Nucleus accumbens (tissue), 56 donors: ENCODE data around the gene LBP.
A peak's percentile ranks its signal among the peaks of the same experiment; 100 is the strongest.
"Not testable (repeated sequence)": the region's sequence is repeated elsewhere in the genome, so short reads cannot be mapped to it uniquely, and the experiment has no call there.

ENCODE experiments used
- DNase-seq, 56 donors: peaks; one replicate each; lab custom pipeline; 2025; lab: John Stamatoyannopoulos, UW

The LBP gene

DNA sequence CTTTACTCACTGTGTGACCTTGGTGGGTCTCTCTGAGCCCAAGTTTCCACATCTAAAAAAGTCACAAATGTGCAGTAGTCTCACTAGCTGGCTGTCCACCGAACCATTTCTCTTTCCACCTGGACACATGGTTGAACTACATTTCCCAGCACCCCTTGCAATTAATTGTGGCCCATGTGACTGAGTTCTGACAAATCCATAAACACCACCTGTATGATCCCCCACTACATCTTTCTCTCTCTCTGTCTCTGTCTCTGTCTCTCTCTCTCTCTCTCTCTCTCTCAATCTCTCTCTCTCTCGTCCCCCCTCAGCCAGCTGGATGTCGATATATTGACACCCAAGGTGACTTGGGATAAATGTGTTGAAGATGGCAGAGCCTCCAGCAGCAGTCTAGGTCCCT is 46.1 kb downstream of the LBP start:
- no peak for DNase-seq

DNA sequence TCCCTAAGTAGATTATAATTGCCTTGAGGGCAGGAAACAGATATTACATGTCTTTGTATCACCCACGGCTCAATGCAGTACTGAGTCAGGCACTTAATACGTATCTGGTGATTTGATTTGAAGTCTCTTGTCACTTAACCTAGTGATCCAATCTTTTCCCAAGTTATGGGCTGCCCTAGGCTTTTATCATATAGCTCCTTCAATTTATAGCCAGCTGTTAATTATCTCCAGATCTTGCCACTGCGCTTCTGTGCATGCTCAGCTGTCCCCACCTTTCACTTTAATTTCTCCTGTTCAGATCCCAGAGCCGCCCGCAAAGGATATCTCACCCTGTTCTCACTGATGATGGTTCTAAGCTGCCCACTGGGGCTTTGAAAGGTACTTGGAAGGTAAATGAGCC is 47.0 kb downstream of the LBP start:
- DNase-seq, result no peak

DNA sequence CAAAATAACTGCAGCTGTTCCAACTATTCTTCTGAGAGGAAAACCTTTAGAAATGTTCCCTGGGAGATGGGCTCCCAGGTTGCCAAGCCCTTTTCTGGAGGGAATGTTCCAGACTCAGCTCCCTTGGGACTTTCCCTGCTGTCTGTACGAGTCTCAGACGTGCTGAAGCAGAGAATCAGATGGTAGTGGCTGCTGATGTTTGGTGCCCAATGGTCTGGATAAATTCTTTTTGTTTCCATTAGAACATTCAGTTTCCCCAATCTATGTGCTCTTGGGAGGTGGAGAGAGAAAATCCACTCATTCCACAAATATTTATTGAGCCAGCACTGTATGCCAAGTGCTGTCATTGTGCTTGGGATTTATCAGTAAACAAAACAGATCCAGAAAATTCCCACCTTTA is 48.9 kb downstream of the LBP start:
- DNase-seq, result no peak

DNA sequence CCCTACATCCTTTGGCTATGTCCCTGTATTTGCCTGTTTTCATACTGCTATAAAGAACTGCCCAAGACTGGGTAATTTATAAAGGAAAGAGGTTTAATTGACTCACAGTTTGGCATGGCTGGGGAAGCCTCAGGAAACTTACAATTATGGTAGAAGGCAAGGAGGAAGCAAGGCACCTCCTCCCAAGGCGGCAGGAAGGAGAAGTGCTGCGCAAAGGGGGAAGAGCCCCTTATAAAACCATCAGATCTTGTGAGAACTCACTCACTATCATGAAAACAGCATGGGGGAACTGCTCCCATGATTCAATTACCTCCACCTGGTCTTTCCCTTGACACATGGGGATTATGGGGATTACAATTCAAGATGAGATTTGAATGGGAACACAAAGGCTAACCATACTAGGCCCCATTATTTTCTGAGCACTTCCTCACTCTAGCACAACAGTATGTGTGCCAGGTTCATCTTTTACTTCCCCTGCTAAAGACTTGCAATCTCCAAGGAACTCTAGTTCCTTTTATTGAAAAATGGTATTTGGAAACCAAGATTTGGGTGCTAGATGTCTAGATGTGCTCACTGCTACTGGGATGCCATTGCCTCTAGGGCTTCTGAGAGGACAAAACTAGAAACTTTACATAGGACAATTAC is 49.6 kb downstream of the LBP start:
- DNase-seq, result not testable (repeated sequence)

DNA sequence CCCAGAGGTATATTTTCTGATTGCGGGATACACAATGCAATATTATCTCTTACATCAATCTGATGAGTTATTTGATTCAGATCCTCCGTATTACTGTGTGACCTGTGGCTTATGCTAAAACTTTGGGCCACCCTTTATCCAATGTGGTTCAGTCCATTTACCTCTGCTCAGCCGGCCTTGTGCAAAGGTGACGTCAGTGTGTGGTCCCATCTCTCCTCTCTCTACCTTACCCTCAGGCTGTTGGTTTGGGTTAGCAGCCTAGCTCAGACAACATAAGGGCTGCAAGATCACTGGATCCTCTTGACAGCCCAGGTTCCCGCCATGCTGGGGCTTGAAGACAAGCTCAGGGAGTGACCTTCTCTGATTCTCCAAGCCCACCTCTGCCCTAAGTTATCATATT is 55.8 kb downstream of the LBP start:
- DNase-seq, result no peak

DNA sequence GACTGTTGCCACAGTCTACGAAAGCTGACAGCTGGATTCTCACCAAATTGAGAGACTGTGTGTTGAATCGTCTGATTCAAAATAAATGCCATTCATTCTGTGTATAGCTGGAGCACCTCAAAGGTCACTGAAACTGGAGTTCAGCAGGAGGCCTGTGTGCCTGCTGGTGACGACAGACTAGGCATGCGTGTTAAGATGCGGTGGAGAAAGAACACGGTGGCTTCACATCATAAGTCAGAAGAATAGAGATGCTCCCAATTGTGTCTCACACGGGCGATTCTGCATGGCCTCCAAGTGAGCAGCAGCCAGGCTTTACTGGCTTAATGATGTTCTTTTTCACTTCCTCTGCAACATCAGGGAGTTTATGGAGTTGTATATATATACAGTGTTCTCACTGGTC is 56.5 kb downstream of the LBP start:
- no peak for DNase-seq

DNA sequence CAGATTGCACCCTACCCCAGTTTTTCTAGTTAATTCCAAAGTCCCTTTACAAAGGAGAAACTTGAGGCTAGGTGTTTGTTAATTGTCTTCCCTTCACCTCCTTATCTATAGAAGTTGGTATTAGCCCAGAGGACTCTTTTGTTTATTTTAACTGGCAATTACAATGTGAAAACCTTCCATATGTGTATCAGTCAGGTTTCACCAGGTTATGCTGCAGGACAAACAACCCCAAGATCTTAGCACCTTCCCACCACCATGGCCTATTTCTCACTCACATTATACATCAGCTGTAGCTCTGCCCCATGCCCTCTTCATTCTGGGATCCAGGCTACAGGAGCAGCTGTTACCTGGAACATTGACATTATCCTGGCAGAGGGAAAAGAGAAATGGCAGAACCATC is 57.7 kb downstream of the LBP start:
- no peak for DNase-seq

DNA sequence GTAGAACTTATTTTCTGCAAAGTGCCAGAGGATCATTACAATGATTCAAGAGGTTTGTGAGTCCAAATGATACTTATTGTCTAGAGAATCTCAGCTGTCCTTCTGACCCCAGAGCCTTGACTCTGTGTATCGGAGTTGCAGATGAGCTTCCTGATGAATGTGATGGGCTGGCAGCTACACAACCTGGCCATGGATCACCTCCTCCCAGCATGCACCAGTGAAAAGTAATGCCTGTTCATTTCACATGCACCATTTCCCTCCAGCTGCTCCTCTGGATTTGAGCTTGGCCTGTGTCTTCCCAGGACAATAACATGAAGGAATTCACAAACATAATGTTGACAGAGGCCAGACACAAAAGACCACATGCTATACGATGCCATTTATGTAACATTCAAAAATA is 58.9 kb downstream of the LBP start:
- DNase-seq, result no peak

DNA sequence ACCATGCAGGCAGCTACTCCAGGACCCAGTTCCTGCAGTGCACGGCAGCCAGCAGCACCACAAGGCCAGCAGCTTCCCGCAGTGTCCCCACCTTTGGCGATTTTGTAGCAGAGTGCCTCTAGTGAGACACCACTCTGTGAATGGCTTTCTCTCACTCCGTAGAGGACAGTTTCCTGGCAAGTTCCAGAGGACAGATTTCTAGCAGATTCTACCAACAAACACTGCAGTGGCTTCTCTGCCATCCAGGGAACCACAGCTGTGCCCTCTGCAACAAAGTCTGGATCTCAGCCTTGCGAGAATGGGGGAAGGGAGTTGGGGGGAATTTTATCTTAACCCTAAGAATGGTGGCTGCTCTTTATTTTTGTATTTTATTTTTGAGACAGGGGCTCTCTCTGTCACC is 60.2 kb downstream of the LBP start:
- DNase-seq, result peak in 6 of 56 donors; percentile 6 to 39 (median 15)

DNA sequence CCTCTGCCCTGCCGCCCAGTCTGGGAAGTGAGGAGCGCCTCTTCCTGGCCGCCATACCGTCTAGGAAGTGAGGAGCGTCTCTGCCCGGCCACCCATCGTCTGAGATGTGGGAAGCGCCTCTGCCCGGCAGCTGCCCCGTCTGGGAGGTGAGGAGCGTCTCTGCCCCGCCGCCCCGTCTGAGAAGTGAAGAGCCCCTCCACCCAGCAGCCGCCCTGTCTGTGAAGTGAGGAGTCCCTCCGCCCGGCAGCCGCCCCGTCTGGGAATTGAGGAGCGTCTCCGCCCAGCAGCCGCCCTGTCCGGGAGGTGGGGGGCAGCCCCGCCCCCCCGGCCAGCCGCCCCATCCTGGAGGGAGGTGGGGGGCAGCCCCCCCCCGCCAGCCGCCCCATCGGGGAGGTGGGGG is 61.0 kb downstream of the LBP start:
- DNase-seq, result no peak

DNA sequence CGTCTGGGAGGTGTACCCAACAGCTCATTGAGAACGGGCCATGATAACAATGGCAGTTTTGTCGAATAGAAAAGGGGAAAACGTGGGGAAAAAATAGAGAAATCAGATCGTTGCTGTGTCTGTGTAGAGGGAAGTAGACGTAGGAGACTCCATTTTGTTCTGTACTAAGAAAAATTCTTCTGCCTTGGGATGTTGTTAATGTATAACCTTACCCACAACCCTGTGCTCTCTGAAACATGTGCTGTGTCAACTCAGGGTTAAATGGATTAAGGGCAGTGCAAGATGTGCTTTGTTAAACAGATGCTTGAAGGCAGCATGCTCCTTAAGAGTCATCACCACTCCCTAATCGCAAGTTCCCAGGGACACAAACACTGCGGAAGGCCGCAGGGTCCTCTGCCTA is 61.5 kb downstream of the LBP start:
- DNase-seq, result not testable (repeated sequence)

DNA sequence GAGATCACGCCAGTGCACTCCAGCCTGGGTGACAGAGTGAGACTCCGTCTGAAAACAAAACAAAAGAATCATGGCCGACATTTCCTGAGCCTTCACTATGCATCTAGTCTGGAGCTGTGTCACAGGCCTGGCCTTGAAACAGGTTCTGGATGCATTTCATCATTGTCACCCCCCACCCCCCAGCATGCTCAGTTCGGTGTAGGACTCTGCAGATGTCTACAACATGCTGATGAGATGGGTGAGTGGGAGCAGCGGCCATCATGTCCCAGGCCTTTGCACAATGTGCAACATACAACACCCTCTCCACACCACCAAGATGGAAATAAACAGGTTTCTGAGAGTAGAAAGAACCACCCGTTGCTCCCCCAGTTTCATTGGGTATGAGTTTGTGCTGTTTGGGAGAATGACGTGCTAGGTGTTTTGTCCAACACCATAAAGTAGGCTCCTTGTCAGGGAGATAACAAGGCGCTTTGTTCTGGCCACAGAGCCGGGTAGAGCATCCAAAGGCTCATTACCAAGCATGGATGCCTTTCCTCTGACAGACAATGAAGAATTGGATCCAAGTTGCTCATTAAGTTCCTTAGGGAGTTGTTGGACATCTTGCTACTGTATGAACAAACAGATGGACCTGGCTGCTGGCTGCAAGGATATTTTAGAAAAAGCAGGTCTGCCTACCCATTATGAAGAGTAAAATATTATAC is 66.7 kb downstream of the LBP start:
- DNase-seq, result peak in 14 of 56 donors; percentile 13 to 60 (median 20)

DNA sequence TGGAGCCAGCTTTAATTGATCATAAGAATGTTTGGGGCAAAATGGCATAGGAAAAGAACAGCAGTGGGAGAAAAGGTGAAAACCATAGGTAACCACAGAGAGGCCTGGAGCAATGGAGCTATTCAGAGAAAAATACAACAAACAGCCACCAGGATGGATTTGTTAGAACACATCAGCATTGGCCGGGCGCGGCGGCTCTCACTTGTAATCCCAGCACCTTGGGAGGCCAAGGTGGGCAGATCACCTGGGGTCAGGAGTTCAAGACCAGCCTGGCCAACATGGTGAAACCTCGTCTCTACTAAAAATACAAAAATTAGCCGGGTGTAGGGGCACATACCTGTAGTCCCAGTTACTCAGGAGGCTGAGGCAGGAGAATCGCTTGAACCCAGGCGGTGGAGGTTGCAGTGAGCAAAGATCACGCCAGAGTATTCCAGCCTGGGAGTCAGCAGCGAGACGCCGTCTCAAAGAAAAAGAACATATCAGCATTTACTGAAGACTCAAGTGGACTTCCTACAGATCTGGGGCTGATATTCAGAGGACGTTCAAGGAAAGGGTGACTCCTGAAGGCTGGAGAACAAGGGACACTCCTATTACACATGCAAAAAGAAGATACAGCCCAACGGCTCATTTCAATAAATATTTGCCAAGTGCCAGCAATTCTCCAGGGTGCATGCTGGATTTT is 68.6 kb downstream of the LBP start:
- DNase-seq, result no peak

DNA sequence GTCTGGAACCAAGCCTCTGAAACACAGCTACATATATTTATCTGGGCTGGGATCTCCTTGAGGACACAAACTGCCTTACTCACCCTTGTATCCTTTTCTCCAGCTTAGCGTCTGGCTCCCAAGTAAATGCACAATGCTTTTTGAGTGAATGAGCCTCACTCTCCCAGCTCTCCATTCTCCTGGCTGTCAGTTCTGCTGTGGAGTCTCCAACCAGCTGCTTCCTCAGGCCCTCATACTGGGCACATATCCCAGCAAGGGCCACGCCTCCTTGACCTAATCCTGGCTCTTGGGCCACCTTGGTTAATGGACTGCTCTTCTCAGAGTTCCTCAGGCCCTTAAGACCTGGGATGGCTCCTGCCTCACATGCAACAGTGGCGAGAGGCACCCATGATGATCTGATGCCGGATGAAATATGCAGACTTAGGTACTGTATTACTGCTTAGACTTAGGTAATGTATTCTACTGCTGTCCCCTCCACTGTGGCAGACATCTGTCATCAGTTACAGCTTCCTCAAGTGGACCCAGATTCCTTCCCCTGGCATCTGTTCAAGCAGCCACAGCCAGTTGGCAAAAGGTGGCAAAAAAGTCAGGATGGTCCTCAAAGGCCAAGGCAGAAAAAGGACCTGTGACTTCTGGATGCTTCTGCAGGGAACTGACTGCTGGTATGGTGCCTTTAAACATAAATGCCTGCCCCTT is 72.4 kb downstream of the LBP start:
- DNase-seq, result peak in 19 of 56 donors; percentile 4 to 45 (median 25)

DNA sequence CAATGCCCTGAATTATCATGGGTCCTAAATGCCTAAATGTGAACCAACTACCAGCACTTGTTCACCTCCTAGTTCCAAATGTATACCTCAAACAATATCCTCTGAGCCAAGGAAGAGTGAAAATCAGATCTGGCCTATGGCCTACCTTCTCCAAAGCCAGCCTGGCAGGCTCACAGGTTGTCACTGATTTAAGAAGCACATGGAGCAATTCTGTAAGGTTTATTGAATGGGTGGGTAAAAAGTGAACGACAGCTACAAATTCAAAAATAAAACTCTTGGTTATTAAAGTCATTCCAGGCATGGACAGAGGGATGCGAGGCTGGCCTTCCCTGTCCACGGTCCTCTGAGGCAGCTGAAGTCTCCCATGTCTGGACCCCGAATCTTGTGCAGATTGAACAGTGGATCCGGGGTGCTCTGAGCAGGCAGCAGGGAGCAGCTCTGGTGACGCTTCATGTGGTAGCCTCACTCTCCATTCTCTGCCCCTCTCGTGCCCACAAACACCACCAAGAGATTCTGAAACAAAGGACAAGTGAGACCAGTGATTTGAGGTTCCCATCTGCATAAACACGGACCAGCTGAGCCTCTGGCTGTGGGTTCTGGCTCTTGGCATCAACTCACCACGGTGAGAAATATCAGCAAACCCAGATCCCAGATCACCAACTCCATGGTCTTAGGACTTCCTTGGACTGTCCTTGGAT is 74.3 kb downstream of the LBP start:
- peak in 3 of 56 donors; percentile 13 to 17 (median 13) for DNase-seq

DNA sequence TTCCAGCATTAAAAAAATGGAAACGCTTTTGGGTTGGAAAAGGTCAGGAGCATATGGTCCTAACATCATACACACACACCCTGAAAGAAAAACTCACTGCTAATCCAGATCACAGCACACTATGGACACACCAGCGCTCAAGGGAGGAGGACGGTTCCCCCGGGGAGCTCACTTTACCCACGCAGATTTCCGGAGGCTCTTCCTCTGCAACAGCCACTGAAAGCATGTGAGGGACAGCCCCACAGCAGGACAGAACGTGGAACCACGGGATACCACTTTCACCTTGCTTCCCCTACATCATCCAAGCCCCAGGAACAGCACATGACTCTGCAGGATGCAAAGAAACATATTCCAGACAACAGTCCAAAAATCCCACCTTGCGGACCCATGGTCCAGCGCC is 75.6 kb downstream of the LBP start:
- DNase-seq, result no peak

DNA sequence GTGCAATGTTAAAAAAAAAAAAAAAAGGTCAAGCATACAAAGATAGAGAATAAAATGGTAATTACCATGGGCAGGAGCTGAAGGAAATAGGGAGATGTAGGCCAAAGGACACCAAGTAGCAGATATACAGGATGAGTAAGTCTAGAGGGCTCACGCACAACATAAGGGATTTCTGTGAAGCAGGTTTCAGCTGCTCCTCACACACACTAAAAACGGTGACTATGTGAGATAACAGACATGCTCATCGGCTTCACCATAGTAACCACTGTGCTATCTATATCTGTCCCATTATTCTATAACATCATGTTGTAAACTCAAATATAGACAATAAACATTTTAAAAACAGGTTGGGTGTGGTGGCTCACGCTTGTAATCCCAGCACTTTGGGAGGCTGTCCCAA is 77.3 kb downstream of the LBP start:
- no peak for DNase-seq

DNA sequence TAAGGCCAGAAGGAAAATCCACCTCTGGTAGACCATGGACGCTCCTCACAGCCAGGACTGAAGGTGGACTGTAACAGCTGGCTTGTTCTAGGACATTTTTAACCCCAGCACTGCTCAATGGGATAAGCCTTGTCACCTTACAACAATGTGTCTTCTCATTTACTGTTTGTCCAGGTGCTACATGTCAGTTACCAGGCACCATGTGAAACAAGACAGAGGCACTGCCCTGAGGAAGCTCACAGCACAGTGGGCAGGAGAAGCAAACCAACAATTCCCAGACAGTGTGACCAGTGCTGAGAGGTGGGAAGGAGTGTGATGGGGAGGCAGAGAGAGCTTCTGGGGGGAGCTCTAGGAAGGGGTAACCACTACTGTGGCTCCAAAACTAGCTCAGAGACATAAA is 78.1 kb downstream of the LBP start:
- DNase-seq, result no peak

DNA sequence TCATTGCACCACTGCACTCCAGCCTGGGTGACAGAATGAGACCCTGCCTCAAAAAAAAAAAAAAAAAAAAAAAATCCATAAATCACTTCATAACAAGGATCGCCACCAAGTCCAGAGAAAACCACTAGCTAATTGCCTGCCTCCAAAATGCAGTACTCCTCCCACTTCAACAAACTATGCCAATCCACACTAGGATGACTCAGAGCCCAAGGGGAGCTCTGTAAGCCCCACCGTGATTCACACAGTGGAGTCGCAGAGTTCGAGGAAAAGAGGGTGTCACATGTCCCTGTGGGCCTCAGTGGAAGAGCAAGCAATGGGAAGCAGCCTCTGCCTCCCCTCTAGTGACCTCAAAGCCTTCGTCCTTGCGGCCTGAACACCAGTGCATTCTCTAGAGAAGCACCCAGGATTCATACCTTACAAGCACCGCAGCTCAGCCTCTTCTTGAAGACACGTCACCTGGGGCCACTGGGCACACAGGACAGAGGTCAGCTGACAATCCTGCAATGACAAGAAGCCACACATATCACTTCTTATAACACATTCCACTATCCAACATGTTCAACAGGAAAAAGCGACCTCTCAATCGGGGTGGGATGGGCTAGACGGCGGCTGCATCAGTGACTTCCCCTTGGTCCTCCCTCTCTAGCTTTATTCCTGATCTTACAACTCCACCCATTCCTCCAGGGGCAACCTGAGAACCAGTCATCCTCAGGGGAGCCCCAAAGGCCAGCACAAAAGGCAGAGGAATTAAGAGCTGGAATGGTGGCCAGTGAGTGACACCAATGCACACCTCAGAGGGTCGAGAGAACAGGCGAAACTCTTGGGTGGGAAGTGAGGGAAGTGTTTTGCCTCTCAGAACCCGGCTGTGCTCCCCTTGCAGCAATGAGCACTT is 80.0 kb downstream of the LBP start:
- peak in 22 of 56 donors; percentile 6 to 72 (median 35) for DNase-seq
